AG09309 (cell line): ENCODE measurements around the gene LRTM2.
A peak's percentile ranks its signal among the peaks of the same experiment; 100 is the strongest.

ENCODE experiments used
- DNase-seq: peaks from one replicate; pipeline ENCODE4 v3.0.0-alpha.2; 2010; ENCODE audit warnings: low read depth
- H3K4me3 ChIP-seq: 2 replicates; pipeline ENCODE4 v1.5.1; 2011; ENCODE audit warnings: mild to moderate bottlenecking, low read depth, low read length, moderate library complexity; ENCODE audit not compliant: control insufficient read depth
- TF ChIP-seq, protein P1 (sequence below): IDR thresholded peaks from 2 replicates; pipeline ENCODE4 v1.5.1; 2011; ENCODE audit warnings: mild to moderate bottlenecking, low read depth, low read length, inconsistent platforms; ENCODE audit not compliant: insufficient read depth, control insufficient read depth; ENCODE audit errors: missing control alignments

LRTM2 gene

DNA sequence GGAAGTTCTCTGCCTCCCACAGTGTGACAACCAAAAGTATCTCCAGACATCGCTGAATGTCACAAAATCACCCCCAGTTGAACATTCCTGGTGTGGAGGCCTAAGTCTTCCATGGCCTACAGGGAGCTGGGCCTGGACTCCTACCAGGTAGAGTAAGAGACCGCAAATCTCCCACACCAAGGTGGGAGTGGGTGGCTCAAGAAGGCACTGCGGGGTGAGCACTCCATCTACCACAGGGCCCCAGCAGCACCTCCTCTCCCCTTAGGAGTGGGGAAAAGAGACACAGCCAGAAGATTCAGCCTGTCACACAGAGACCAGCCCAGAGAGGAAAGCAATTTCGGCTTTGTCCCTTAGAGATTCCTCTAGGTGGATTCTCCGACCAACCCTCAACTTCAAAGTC lies 25.5 kb downstream of the LRTM2 start:
- TF ChIP-seq, protein P1, sequence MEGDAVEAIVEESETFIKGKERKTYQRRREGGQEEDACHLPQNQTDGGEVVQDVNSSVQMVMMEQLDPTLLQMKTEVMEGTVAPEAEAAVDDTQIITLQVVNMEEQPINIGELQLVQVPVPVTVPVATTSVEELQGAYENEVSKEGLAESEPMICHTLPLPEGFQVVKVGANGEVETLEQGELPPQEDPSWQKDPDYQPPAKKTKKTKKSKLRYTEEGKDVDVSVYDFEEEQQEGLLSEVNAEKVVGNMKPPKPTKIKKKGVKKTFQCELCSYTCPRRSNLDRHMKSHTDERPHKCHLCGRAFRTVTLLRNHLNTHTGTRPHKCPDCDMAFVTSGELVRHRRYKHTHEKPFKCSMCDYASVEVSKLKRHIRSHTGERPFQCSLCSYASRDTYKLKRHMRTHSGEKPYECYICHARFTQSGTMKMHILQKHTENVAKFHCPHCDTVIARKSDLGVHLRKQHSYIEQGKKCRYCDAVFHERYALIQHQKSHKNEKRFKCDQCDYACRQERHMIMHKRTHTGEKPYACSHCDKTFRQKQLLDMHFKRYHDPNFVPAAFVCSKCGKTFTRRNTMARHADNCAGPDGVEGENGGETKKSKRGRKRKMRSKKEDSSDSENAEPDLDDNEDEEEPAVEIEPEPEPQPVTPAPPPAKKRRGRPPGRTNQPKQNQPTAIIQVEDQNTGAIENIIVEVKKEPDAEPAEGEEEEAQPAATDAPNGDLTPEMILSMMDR = no peak
- no peak for DNase-seq

DNA sequence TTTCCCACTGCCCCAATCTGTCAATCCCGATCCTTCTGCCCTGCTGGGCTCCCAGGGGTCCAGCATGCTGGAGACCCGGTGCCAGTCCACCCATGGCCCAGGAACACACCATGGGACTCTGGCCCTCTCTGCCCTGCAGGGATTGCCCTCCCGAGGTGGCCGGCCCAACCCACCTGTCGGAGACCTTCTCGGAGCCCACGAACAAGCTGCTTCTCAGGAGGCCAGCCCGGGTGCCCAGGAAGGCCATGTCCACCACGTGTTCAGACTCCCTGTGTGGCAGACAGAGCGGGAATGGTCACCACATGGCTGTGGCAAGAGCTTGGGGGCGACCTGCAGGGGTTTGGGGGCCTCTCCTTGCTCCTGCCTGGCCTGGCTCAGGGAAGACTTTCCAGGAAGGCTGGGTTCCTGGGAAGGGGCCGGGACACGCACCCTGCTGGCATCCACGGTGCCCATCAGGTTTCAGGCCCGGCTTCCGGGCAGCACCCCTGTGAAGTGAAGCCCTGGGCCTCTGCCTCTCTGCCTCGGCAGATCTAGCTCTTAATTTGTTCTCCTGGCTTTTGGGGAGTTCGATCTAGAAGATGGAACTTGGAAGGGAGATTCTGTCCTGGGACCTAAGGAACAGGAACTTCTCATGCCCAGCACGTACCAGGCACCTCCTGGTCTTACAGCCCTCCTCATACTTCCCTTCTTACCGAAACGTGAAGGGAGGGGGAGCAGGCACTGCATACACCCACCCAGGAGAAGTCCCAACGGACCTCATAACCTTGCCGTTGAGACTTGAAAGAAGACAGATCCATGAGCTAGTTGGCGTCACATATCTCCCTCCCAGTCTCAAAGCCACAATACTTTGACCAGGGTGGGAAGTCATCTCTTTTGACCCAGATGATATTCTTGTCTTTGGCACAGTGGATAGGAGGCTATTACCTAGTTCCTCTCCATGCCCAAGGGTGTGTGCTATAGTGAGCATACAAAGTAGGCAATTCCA lies 26.3 kb downstream of the LRTM2 start:
- TF ChIP-seq, protein P1 = no peak

More for the DNA sequence above, 25.5 kb downstream of the LRTM2 start:
- no peak overlapping the region for H3K4me3 ChIP-seq

DNA sequence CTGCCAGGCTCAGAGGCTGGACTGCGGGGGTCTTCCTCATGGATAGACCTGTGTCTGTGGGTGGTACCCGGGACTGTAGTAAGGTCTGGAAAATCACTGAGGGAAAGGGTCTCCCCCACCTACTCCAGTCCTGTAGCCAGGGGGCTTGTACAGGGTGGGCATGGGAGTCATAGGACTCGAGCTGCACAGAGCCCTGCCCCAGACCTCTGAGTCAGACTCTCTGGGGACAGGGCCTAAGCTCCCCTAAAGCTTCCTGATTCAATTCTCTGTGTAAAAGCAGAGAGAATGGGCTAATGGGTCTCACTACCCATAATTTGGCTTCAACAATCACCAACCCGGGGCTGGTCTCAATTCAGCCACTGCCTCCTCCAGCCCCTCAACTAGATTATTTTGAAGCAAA lies 27.0 kb downstream of the LRTM2 start:
- TF ChIP-seq, protein P1 = no peak
- H3K4me3 ChIP-seq = no peak overlapping the region
- DNase-seq = no peak

More for the DNA sequence above, 26.3 kb downstream of the LRTM2 start:
- no peak for DNase-seq
- no peak overlapping the region for H3K4me3 ChIP-seq

DNA sequence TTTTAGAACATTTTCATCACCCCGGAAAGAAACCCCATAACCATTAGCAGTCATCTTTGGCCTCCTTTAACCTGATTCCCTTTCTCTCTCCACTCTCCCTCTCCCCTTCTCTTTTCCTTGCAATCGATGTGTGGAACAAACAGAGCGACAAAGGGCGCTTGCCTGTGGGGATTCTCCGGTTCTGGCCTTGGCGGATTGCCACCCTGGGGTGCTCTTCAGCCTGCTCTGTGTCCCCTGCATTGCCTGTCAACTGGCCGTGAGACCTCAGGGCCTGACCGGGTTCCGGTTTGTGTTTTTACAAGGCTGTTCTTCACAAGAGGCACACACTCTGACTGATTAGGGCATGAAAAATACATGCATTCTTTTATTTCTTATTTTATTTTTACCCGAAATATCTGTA lies 27.8 kb downstream of the LRTM2 start:
- no peak for DNase-seq
- no peak overlapping the region for H3K4me3 ChIP-seq
- TF ChIP-seq, protein P1 = no peak

DNA sequence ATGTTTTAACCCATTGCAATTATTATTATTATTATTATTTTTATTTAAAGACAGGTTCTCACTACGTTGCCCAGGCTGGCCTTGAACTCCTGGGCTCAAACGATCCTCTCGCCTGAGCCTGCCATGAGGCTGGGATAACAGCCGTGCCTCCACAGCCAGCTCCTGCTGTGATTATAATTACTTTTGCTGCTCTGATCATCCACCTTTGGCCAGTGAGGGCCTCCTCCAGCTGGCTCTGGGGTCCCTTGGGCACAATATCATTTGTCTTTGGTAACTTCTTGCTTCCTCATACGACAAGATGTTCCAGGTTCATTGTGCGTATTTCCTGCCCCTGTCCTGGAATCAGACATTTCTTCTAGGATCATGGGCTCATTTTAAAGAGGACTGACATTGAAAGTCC lies 28.4 kb downstream of the LRTM2 start:
- no peak for DNase-seq
- TF ChIP-seq, protein P1 = no peak
- no peak overlapping the region for H3K4me3 ChIP-seq

DNA sequence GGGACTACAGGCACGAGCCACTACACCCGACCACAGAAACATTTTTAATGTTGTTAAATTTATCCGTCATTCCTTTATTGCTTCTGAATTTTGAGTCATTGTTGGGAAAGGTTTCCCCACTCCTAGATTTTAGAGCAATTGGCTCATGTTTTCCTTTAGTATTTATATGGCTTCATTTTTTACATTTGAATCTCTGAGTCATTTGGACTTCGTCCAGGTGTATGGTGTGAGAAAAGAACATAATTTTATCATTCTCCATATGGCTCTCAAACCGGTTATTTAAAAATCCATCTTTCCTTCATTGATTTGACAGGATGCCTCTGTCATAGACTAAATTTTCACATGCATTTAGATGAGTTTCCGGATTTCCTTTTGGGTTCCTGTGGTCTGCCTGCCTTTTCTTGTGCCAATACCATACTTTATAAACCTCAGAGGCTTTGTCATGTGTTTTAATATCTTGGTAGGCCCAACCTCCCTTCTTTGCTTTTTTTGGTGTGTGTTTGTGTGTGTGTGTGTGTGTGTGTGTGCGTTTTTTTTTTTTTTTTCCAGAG lies 30.9 kb downstream of the LRTM2 start:
- peak; percentile 55 for DNase-seq
- TF ChIP-seq, protein P1 = no peak
- H3K4me3 ChIP-seq = no peak overlapping the region
